HepG2 (cell line): ENCODE measurements around the gene ZNF503. TPM values are rescaled to one million over a fixed set of nuclear protein-coding genes. Genes with fewer than 3 reads are reported as not detected.

Experiments
- ATM ChIP-seq: fragments of 450-650 bp; IDR thresholded peaks from 2 replicates; pipeline ENCODE4 v1.7.1; 2017; ENCODE audit warnings: mild to moderate bottlenecking, borderline replicate concordance
- BORCS8-MEF2B ChIP-seq: sonication (generic); formaldehyde crosslinking; IDR thresholded peaks from 2 replicates; pipeline ENCODE4 v1.8.0; 2022; ENCODE audit warnings: mild to moderate bottlenecking, missing genetic modification reagents
- ELF1 ChIP-seq: sonication (generic); formaldehyde crosslinking; IDR thresholded peaks from 2 replicates; pipeline ENCODE4 v1.4.0; 2020; ENCODE audit warnings: missing genetic modification reagents
- KLF6 ChIP-seq: IDR thresholded peaks from 2 replicates; pipeline ENCODE4 v1.8.0; 2016; ENCODE audit warnings: missing biosample characterization, missing genetic modification reagents
- MAZ ChIP-seq, 2 experiments: sonication (generic) in 1 of 2; formaldehyde crosslinking in 1 of 2; IDR thresholded peaks; 2 replicates each; pipeline versions ENCODE4 v1.5.0 to v1.6.1; 2012 to 2020; ENCODE audit warnings: low read depth in 2 of 2, mild to moderate bottlenecking in 2 of 2, borderline replicate concordance in 1 of 2, improper control_type of control experiment in 1 of 2, low read length in 1 of 2, missing genetic modification reagents in 1 of 2, moderate library complexity in 1 of 2
- REL ChIP-seq: sonication (generic); formaldehyde crosslinking; conservative IDR thresholded peaks from 2 replicates; pipeline ENCODE4 v1.8.0; 2022; ENCODE audit warnings: mild to moderate bottlenecking, missing genetic modification reagents, moderate library complexity
- SRF ChIP-seq: IDR thresholded peaks from 2 replicates; pipeline ENCODE4 v1.6.1; 2011; ENCODE audit warnings: mild to moderate bottlenecking, low read depth, low read length, moderate library complexity
- ZBTB21 ChIP-seq: sonication (generic); formaldehyde crosslinking; IDR thresholded peaks from 2 replicates; pipeline ENCODE4 v1.4.0; 2020; ENCODE audit warnings: missing genetic modification reagents
- ZBTB7B ChIP-seq: sonication (generic); formaldehyde crosslinking; IDR thresholded peaks from 2 replicates; pipeline ENCODE4 v1.4.0; 2020; ENCODE audit warnings: missing genetic modification reagents
- ZFP90 ChIP-seq: sonication (generic); formaldehyde crosslinking; IDR thresholded peaks from 2 replicates; pipeline ENCODE4 v1.8.0; 2022; ENCODE audit warnings: missing genetic modification reagents, mild to moderate bottlenecking, inconsistent platforms, borderline replicate concordance
- ZFX ChIP-seq: sonication (generic); formaldehyde crosslinking; IDR thresholded peaks from 2 replicates; pipeline ENCODE4 v1.4.0; 2020; ENCODE audit warnings: mild to moderate bottlenecking, low read depth, missing genetic modification reagents, moderate library complexity
- ZNF496 ChIP-seq: sonication (generic); formaldehyde crosslinking; IDR thresholded peaks from 2 replicates; pipeline ENCODE4 v1.8.1; 2023; ENCODE audit warnings: mild to moderate bottlenecking, moderate library complexity, missing genetic modification reagents; ENCODE audit not compliant: insufficient replicate concordance
- ZNF7 ChIP-seq: IDR thresholded peaks from 2 replicates; pipeline ENCODE4 v1.6.1; 2016; ENCODE audit warnings: missing biosample characterization, missing genetic modification reagents
- ZNF703 ChIP-seq: sonication (generic); formaldehyde crosslinking; IDR thresholded peaks from 2 replicates; pipeline ENCODE4 v1.5.1; 2020; ENCODE audit warnings: missing genetic modification reagents, mild to moderate bottlenecking, moderate library complexity, borderline replicate concordance
- ZNF766 ChIP-seq: sonication (generic); formaldehyde crosslinking; IDR thresholded peaks from 2 replicates; pipeline ENCODE4 v1.5.0; 2020; ENCODE audit warnings: missing genetic modification reagents, borderline replicate concordance
- ZNF788 ChIP-seq: sonication (generic); formaldehyde crosslinking; IDR thresholded peaks from 2 replicates; pipeline ENCODE4 v1.5.0; 2020; ENCODE audit warnings: mild to moderate bottlenecking, missing genetic modification reagents, borderline replicate concordance
- polyA plus RNA-seq, 8 experiments: library from polyadenylated mRNA; depleted of rRNA in 3 of 8; stranded (reverse) in 7 of 8; unstranded in 1 of 8; fragments of >200 nt; fragmentation: Illumina TruSeq in 4 of 8; extraction: Trizol in 4 of 8; gene quantifications; 2 replicates each; pipeline versions ENCODE4 v1.2.1 to v1.2.3, GENCODE V29; 2011 to 2016; ENCODE audit warnings: low read depth in 4 of 8, missing spikeins in 1 of 8, mixed read lengths in 1 of 8; ENCODE audit not compliant: insufficient read depth in 1 of 8
- total RNA-seq, 5 experiments: library from RNA; depleted of rRNA; stranded (reverse); fragments of >200 nt; fragmentation: Illumina TruSeq; extraction: Trizol; gene quantifications; 2 replicates each; pipeline ENCODE4 v1.2.3, GENCODE V29; 2016; ENCODE audit warnings: low read depth in 1 of 5
- TF ChIP-seq, protein P1 (sequence below): sonication (generic); formaldehyde crosslinking; IDR thresholded peaks from 2 replicates; pipeline ENCODE4 v1.5.0; 2020; ENCODE audit warnings: missing genetic modification reagents, mild to moderate bottlenecking, borderline replicate concordance
- TF ChIP-seq, protein P2 (sequence below): sonication (generic); formaldehyde crosslinking; IDR thresholded peaks from 2 replicates; pipeline ENCODE4 v1.8.1; 2023; ENCODE audit warnings: missing genetic modification reagents, inconsistent platforms, borderline replicate concordance
- TF ChIP-seq, protein P3 (sequence below): sonication (generic); formaldehyde crosslinking; conservative IDR thresholded peaks from 2 replicates; pipeline ENCODE4 v1.8.0; 2022; ENCODE audit warnings: mild to moderate bottlenecking, moderate library complexity, missing genetic modification reagents
- TF ChIP-seq, protein P4 (sequence below): sonication (generic); formaldehyde crosslinking; IDR thresholded peaks from 2 replicates; pipeline ENCODE4 v1.4.0; 2020; ENCODE audit warnings: missing genetic modification reagents

Gene ZNF503
- total and polyA plus RNA-seq, 2 of the 13 experiments (the other 11 are each of a cell fraction or from before 2014, with no cell fraction given) = 2.7 to 8.3 TPM

DNA sequence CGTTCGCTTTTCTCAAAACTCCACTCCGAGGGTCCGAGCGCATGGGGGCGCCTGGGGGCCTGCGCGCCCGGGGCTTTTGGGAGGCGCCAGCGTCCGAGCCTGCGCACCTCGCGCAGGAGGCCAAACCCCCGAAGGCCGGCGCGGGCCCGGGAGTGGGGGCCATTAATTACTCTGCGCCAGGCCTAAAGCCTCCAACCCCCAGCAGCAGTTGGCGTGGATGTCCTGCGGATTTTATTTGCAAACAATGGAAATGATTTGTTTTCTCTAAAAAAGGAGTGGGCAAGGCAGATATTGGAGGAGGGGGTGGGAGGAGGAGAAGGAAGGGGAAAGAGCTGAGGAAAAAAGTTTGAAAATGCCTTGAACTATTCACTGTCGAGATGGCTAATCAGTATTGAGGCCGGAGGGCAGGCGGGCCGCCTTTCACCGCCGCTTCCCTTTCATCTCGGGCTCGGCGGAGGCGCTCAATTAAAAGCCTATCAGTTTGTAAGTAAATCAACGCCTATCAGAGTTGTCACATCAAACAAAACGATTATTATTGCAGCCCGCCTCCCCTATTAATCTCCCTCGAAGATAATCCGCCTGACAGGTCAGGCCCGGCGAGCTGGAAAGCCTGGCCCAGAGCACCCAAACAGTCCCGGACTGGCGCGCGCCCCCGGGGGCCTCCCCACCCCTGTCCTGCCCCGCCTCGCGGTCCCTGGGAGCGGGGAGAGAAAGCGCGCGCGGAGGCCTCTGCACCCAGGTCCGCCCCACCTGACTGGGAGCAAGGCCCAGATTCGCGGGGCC, 3.4 kb upstream of the ZNF503 start (continued):
- TF ChIP-seq MAZ (IDR thresholded peaks at IDR 0.05; ENCODE audit: borderline replicate concordance, low read depth, low read length) (peak; percentile 82), MAZ (CRISPR knock-in tag; IDR thresholded peaks at IDR 0.05; ENCODE audit: low read depth) (no peak; the same call in 1 of the 2 replicates), BORCS8-MEF2B (CRISPR knock-in tag) (peak; percentile 68; the same call in 1 of the 2 replicates), REL (CRISPR knock-in tag) (no peak), ELF1 (no peak), ZNF496 (CRISPR knock-in tag) (no peak), ZNF766 (no peak), ZFP90 (CRISPR knock-in tag) (peak; percentile 65; the same call in 1 of the 2 replicates), ZFX (CRISPR knock-in tag) (peak; percentile 86), ZNF788 (CRISPR knock-in tag) (peak; percentile 62; the same call in 1 of the 2 replicates), SRF (no peak), ATM (no peak), ZNF703 (CRISPR knock-in tag) (peak; percentile 87), ZBTB7B (peak; percentile 92), KLF6 (CRISPR knock-in tag) (no peak), ZBTB21 (CRISPR knock-in tag) (no peak), ZNF7 (no peak)
- TF ChIP-seq, protein P1, sequence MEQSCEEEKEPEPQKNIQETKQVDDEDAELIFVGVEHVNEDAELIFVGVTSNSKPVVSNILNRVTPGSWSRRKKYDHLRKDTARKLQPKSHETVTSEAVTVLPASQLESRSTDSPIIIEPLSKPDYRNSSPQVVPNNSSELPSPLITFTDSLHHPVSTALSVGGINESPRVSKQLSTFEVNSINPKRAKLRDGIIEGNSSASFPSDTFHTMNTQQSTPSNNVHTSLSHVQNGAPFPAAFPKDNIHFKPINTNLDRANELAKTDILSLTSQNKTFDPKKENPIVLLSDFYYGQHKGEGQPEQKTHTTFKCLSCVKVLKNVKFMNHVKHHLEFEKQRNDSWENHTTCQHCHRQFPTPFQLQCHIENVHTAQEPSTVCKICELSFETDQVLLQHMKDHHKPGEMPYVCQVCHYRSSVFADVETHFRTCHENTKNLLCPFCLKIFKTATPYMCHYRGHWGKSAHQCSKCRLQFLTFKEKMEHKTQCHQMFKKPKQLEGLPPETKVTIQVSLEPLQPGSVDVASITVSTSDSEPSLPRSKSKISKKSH = no peak
- TF ChIP-seq, protein P2, sequence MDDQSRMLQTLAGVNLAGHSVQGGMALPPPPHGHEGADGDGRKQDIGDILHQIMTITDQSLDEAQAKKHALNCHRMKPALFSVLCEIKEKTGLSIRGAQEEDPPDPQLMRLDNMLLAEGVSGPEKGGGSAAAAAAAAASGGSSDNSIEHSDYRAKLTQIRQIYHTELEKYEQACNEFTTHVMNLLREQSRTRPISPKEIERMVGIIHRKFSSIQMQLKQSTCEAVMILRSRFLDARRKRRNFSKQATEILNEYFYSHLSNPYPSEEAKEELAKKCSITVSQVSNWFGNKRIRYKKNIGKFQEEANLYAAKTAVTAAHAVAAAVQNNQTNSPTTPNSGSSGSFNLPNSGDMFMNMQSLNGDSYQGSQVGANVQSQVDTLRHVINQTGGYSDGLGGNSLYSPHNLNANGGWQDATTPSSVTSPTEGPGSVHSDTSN (CRISPR knock-in tag) = peak; percentile 29; the same call in 1 of the 2 replicates
- TF ChIP-seq, protein P3, sequence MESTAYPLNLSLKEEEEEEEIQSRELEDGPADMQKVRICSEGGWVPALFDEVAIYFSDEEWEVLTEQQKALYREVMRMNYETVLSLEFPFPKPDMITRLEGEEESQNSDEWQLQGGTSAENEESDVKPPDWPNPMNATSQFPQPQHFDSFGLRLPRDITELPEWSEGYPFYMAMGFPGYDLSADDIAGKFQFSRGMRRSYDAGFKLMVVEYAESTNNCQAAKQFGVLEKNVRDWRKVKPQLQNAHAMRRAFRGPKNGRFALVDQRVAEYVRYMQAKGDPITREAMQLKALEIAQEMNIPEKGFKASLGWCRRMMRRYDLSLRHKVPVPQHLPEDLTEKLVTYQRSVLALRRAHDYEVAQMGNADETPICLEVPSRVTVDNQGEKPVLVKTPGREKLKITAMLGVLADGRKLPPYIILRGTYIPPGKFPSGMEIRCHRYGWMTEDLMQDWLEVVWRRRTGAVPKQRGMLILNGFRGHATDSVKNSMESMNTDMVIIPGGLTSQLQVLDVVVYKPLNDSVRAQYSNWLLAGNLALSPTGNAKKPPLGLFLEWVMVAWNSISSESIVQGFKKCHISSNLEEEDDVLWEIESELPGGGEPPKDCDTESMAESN (CRISPR knock-in tag) = no peak
- TF ChIP-seq, protein P4, sequence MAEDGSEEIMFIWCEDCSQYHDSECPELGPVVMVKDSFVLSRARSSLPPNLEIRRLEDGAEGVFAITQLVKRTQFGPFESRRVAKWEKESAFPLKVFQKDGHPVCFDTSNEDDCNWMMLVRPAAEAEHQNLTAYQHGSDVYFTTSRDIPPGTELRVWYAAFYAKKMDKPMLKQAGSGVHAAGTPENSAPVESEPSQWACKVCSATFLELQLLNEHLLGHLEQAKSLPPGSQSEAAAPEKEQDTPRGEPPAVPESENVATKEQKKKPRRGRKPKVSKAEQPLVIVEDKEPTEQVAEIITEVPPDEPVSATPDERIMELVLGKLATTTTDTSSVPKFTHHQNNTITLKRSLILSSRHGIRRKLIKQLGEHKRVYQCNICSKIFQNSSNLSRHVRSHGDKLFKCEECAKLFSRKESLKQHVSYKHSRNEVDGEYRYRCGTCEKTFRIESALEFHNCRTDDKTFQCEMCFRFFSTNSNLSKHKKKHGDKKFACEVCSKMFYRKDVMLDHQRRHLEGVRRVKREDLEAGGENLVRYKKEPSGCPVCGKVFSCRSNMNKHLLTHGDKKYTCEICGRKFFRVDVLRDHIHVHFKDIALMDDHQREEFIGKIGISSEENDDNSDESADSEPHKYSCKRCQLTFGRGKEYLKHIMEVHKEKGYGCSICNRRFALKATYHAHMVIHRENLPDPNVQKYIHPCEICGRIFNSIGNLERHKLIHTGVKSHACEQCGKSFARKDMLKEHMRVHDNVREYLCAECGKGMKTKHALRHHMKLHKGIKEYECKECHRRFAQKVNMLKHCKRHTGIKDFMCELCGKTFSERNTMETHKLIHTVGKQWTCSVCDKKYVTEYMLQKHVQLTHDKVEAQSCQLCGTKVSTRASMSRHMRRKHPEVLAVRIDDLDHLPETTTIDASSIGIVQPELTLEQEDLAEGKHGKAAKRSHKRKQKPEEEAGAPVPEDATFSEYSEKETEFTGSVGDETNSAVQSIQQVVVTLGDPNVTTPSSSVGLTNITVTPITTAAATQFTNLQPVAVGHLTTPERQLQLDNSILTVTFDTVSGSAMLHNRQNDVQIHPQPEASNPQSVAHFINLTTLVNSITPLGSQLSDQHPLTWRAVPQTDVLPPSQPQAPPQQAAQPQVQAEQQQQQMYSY (CRISPR knock-in tag) = peak; percentile 99
